ENCODE measurements around the gene PREX1.

The PREX1 gene

GRCh38 chr20:48597521-48598302 is 230.1 kb downstream of the PREX1 start:
- DNase-seq, result no peak

GRCh38 chr20:48596334-48596898 is 231.4 kb downstream of the PREX1 start:
- no peak for DNase-seq

GRCh38 chr20:48595495-48596333 is 232.1 kb downstream of the PREX1 start:
- no peak for DNase-seq

- DNase-seq, result no peak
Measured at GRCh38 chr20:48594533-48594932, 233.3 kb downstream of the PREX1 start.

- no peak for DNase-seq
Measured at GRCh38 chr20:48592107-48592940, 235.5 kb downstream of the PREX1 start.

GRCh38 chr20:48586730-48587129 is 241.1 kb downstream of the PREX1 start:
- DNase-seq, result no peak

- DNase-seq, result no peak
Measured at GRCh38 chr20:48585061-48585870, 242.5 kb downstream of the PREX1 start.

GRCh38 chr20:48584391-48585060 is 243.3 kb downstream of the PREX1 start:
- DNase-seq, result no peak

- DNase-seq, result no peak
Measured at GRCh38 chr20:48583801-48584200, 244.0 kb downstream of the PREX1 start.

GRCh38 chr20:48583171-48583570 is 244.6 kb downstream of the PREX1 start:
- no peak for DNase-seq

- no peak for DNase-seq
Measured at GRCh38 chr20:48582673-48582985, 245.2 kb downstream of the PREX1 start.

GRCh38 chr20:48581167-48581566 is 246.6 kb downstream of the PREX1 start:
- DNase-seq, result no peak

- no peak for DNase-seq
Measured at GRCh38 chr20:48578397-48579098, 249.3 kb downstream of the PREX1 start.

GRCh38 chr20:48577557-48577956 is 250.2 kb downstream of the PREX1 start:
- no peak for DNase-seq

GRCh38 chr20:48574383-48574782 is 253.4 kb downstream of the PREX1 start:
- no peak for DNase-seq

All from hippocampal formation (tissue), 2 donors.